A673 (cell line): Measurements from ENCODE around the gene TXNDC8. TPM values are rescaled to one million over a fixed set of nuclear protein-coding genes. Genes with fewer than 3 reads are reported as not detected.

Experiments
- Bru-seq: library from RNA; stranded (reverse); fragments of 400-500 nt; gene quantifications from one replicate; lab custom pipeline; 2021; lab: Mats Ljungman, UMichigan
- BruChase-seq, 2 experiments: library from RNA; stranded (reverse); fragments of 400-500 nt; gene quantifications; one replicate each; lab custom pipeline; 2021; lab: Mats Ljungman, UMichigan
- BruUV-seq: library from RNA; stranded (reverse); fragments of 400-500 nt; replicated peaks from 2 replicates; lab custom pipeline; 2021; lab: Mats Ljungman, UMichigan
- CTCF ChIA-PET: fragments of 300-600 bp; sonication (Branson Sonifier 250); formaldehyde crosslinking; loops from one replicate; lab custom pipeline; 2022; ENCODE audit warnings: antibody characterized with exemption; lab: Charles Lee
- POLR2A ChIA-PET: fragments of 300-600 bp; sonication (Branson Sonifier 250); formaldehyde crosslinking; loops from one replicate; lab custom pipeline; 2022; ENCODE audit warnings: antibody characterized with exemption; ENCODE audit not compliant: low non-redundant PET; lab: Charles Lee
- DNase-seq: peaks from one replicate; pipeline ENCODE4 v3.0.0-alpha.2; 2015; ENCODE audit warnings: low spot score
- H3K27ac ChIP-seq: fragments of 200-600 bp; sonication (generic); 2 replicates; pipeline ENCODE4 v1.5.1; 2016; ENCODE audit warnings: mixed run types, low read depth, mild to moderate bottlenecking, mixed read lengths, antibody characterized with exemption, low read length; ENCODE audit not compliant: poor library complexity, severe bottlenecking
- H3K27me3 ChIP-seq: fragments of 200-600 bp; sonication (generic); replicated peaks from 2 replicates; pipeline ENCODE4 v1.6.1; 2017; ENCODE audit warnings: mixed run types, low read depth, mild to moderate bottlenecking, mixed read lengths, antibody characterized with exemption, low read length; ENCODE audit not compliant: insufficient read depth, poor library complexity
- H3K36me3 ChIP-seq: fragments of 200-600 bp; sonication (generic); 2 replicates; pipeline ENCODE4 v1.6.1; 2016; ENCODE audit warnings: mixed run types, mild to moderate bottlenecking, mixed read lengths, antibody characterized with exemption, low read length; ENCODE audit not compliant: insufficient read depth, poor library complexity, severe bottlenecking
- H3K4me1 ChIP-seq: fragments of 200-600 bp; sonication (generic); 2 replicates; pipeline ENCODE4 v1.6.1; 2017; ENCODE audit warnings: mixed run types, mild to moderate bottlenecking, mixed read lengths, antibody characterized with exemption, low read length; ENCODE audit not compliant: insufficient read depth, poor library complexity, severe bottlenecking
- H3K4me3 ChIP-seq: fragments of 200-600 bp; sonication (generic); 2 replicates; pipeline ENCODE4 v1.5.1; 2016; ENCODE audit warnings: low read depth, mixed run types, mild to moderate bottlenecking, mixed read lengths, low read length; ENCODE audit not compliant: poor library complexity, severe bottlenecking
- H3K9me3 ChIP-seq: fragments of 200-600 bp; sonication (generic); 2 replicates; pipeline ENCODE4 v1.6.1; 2016; ENCODE audit warnings: mixed run types, low read depth, mild to moderate bottlenecking, mixed read lengths, antibody characterized with exemption, low read length; ENCODE audit not compliant: poor library complexity, severe bottlenecking
- CTCF ChIP-seq: fragments of 300-800, 200-600 bp; sonication (generic); conservative IDR thresholded peaks from 2 replicates; pipeline ENCODE4 v1.5.1; 2017; ENCODE audit warnings: low read depth, mild to moderate bottlenecking, antibody characterized with exemption, low read length, moderate library complexity, mixed read lengths
- EZH2 ChIP-seq: fragments of 200-600 bp; sonication (generic); IDR thresholded peaks from 2 replicates; pipeline ENCODE4 v1.6.1; 2017; ENCODE audit warnings: borderline replicate concordance, low read depth, mild to moderate bottlenecking, mixed read lengths, antibody characterized with exemption, low read length; ENCODE audit not compliant: poor library complexity, severe bottlenecking
- intact Hi-C: fragments of 100-400 bp; cut with micrococcal nuclease; formaldehyde crosslinking; loops from one replicate; pipeline ENCODE4 v1.10.0; 2022; ENCODE audit not compliant: unreplicated experiment
- long read RNA-seq: library from polyadenylated mRNA; stranded (forward); transcript quantifications from one replicate; pipeline ENCODE4 v2.0.0, GENCODE V29; 2022
- total RNA-seq: library from RNA; stranded (reverse); gene quantifications from 2 replicates; pipeline ENCODE4 v1.2.3, GENCODE V29; 2021

The TXNDC8 gene
- not detected in 2 replicates for total RNA-seq
- not detected for Bru-seq, nascent RNA
- BruChase-seq, experiment 1, labeled RNA remaining after a 2-hour chase: not detected
- BruChase-seq, experiment 2, labeled RNA remaining after a 6-hour chase: not detected
- long read RNA-seq: 0 reads

DNA sequence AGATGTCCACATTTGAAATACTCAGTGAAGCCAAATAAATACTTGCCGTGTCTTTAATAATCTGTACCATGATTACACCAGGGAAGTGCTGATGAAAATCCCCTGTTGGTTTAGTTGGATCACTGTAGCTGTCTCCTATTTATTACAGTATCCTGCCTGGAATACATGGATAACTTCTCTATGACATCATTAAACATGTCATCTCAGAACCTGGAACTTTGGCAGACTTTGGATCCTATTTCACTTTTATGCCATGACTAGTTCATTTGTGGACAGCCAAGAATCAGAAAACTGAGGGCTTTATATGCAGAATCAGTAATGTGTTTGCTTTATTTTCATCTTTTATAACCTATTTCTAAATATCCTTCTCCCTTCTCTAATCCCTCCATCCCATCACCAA is at the start of gene TXNDC8:
Gene TXNDC8, minus strand, starts transcription at position 137 of the 400 bp plus-strand sequence.
- H3K36me3 ChIP-seq: no peaks in the 10 kb centered on the region
- no TSS peak for BruUV-seq
- DNase-seq: no peak
- no peak within 1 kb of the TSS for H3K27ac ChIP-seq
- no peaks in the 10 kb centered on the region for H3K27me3 ChIP-seq
- no peak within 1 kb of the TSS for H3K4me3 ChIP-seq
- H3K4me1 ChIP-seq: no peaks in the 10 kb centered on the region
- no peak for TF ChIP-seq CTCF
- no peak for TF ChIP-seq EZH2
- CTCF ChIA-PET: no interaction called here
- POLR2A ChIA-PET: no interaction called here
- H3K9me3 ChIP-seq: no peaks in the 10 kb centered on the region
- intact Hi-C loops: no loop called here

GRCh38 chr9:110383491-110383890 is 45.8 kb upstream of the TXNDC8 start:
- no TSS peak for BruUV-seq
- no peaks in the 10 kb centered on the region for H3K36me3 ChIP-seq
- H3K9me3 ChIP-seq: no peaks in the 10 kb centered on the region
- intact Hi-C loops: no loop called here
- DNase-seq: no peak
- ChIA-PET POLR2A (no interaction called here), CTCF (no interaction called here)
- H3K27ac ChIP-seq: no peak overlapping the region
- H3K4me1 ChIP-seq: no peaks in the 10 kb centered on the region
- no peak overlapping the region for H3K4me3 ChIP-seq
- H3K27me3 ChIP-seq: peaks cover 28% of the 10 kb centered on the region
- TF ChIP-seq EZH2 (no peak), CTCF (no peak)

DNA sequence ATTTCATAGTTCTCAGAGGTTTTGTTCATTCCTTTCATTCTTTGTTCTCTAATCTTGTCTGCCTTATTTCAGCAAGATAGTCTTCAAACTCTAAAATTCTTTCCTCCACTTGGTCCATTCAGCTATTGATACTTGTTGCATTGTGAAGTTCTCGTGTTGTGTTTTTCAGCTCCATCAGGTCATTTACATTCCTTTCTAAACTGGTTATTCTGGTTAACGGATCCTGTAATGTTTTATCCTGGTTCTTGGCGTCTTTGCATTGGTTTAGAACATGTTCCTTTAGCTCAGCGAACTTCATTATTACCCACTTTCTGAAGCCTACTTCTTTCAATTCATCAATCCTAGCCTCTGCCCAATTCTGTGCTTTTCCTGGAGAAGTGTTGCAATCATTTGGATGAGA is 45.1 kb upstream of the TXNDC8 start:
- no peaks in the 10 kb centered on the region for H3K4me1 ChIP-seq
- intact Hi-C loops: no loop called here
- H3K9me3 ChIP-seq: no peaks in the 10 kb centered on the region
- ChIA-PET CTCF (no interaction called here), POLR2A (no interaction called here)
- BruUV-seq: no TSS peak
- H3K36me3 ChIP-seq: no peaks in the 10 kb centered on the region
- no peak overlapping the region for H3K27ac ChIP-seq
- no peak overlapping the region for H3K4me3 ChIP-seq
- peaks cover 28% of the 10 kb centered on the region for H3K27me3 ChIP-seq
- no peak for DNase-seq
- no peak for TF ChIP-seq CTCF
- TF ChIP-seq EZH2: no peak
